RWPE2 (cell line): ENCODE measurements around the gene COL11A2.
A peak's percentile ranks its signal among the peaks of the same experiment; 100 is the strongest.

ENCODE experiments used
- ATAC-seq: fragments of 200-7000 bp; cut with Tn5 transposase; 3 replicates; pipeline ENCODE4 v1.9.1; 2021; ENCODE audit warnings: low read depth
- DNase-seq: peaks from one replicate; pipeline ENCODE4 v3.0.0-alpha.2; 2020; ENCODE audit warnings: low spot score
- H3K27ac ChIP-seq: fragments of 450-650 bp; 2 replicates; pipeline ENCODE4 v1.5.1; 2017; ENCODE audit warnings: mild to moderate bottlenecking; ENCODE audit not compliant: poor library complexity, severe bottlenecking
- H3K27me3 ChIP-seq: fragments of 250-450 bp; sonication (Bioruptor Pico); 2 replicates; pipeline ENCODE4 v1.5.1; 2021; ENCODE audit warnings: mild to moderate bottlenecking, moderate library complexity; ENCODE audit not compliant: insufficient read depth, poor library complexity, severe bottlenecking
- H3K36me3 ChIP-seq: fragments of 250-450 bp; sonication (Bioruptor Pico); 2 replicates; pipeline ENCODE4 v1.5.1; 2020; ENCODE audit warnings: low read depth, mild to moderate bottlenecking, moderate library complexity
- H3K4me1 ChIP-seq: fragments of 250-450 bp; sonication (Bioruptor Pico); 2 replicates; pipeline ENCODE4 v1.5.1; 2021; ENCODE audit warnings: mild to moderate bottlenecking, moderate library complexity; ENCODE audit not compliant: insufficient read depth, poor library complexity, severe bottlenecking
- H3K4me3 ChIP-seq: fragments of 250-450 bp; sonication (Bioruptor Pico); 2 replicates; pipeline ENCODE4 v1.5.1; 2021; ENCODE audit warnings: mild to moderate bottlenecking, moderate library complexity; ENCODE audit not compliant: severe bottlenecking
- H3K9me3 ChIP-seq: fragments of 250-450 bp; sonication (Bioruptor Pico); 2 replicates; pipeline ENCODE4 v1.5.1; 2021; ENCODE audit warnings: mild to moderate bottlenecking, moderate library complexity; ENCODE audit not compliant: severe bottlenecking
- CTCF ChIP-seq: fragments of 450-650 bp; IDR thresholded peaks from one replicate; pipeline ENCODE4 v1.5.1; 2017; ENCODE audit warnings: mild to moderate bottlenecking, moderate library complexity; ENCODE audit not compliant: poor library complexity, severe bottlenecking

COL11A2 gene

DNA sequence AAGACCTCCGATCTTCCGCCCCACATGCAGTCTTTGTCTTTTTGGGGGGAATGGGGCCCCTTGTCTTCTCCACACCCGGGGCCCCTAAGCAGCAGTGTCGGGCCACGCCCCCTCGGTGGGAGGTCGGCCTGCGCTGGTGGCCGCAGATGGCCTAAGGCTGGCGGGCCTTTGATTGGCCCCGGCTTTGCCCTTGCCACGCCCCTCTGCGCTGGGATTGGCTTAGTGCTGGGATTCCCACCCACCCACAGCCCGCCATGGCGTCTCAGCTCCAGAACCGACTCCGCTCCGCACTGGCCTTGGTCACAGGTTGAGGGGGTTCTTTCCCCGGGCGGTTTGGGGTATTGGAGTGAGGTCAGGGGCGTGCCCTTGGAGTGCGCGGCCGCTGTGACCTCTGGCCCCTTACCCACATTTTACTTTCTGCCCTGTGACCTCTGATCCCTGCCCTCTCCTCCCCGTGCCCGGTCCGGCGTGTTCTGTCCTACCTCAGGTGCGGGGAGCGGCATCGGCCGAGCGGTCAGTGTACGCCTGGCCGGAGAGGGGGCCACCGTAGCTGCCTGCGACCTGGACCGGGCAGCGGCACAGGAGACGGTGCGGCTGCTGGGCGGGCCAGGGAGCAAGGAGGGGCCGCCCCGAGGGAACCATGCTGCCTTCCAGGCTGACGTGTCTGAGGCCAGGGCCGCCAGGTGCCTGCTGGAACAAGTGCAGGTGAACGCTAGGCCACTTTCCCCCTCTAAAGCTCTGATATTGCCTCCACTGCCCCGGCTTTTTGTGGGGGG is 12.3 kb upstream of the COL11A2 start, which contains the start of gene HSD17B8:
Gene HSD17B8, plus strand, starts transcription at position 241 of the 776 bp plus-strand sequence. Its CDS starts 14 bp downstream, at position 255.
- Histone ChIP-seq H3K36me3 (peaks cover 40% of the 10 kb centered on the region), H3K4me3 (peak within 1 kb of the TSS; percentile 60), H3K27ac (peak within 1 kb of the TSS; percentile 87), H3K9me3 (no peaks in the 10 kb centered on the region), H3K27me3 (no peaks in the 10 kb centered on the region), H3K4me1 (peaks cover 27% of the 10 kb centered on the region)
- ATAC-seq, result peak; percentile 72
- peak; percentile 94 for DNase-seq
- TF ChIP-seq CTCF, result no peak

GRCh38 chr6:33204165-33204414 is 11.8 kb upstream of the COL11A2 start:
- H3K9me3 ChIP-seq, result no peaks in the 10 kb centered on the region
- ATAC-seq, result no peak
- H3K4me1 ChIP-seq, result peaks cover 27% of the 10 kb centered on the region
- H3K4me3 ChIP-seq, result peak overlapping the region; percentile 60
- H3K36me3 ChIP-seq, result peaks cover 35% of the 10 kb centered on the region
- no peak for DNase-seq
- TF ChIP-seq CTCF, result no peak
- peak overlapping the region; percentile 87 for H3K27ac ChIP-seq
- no peaks in the 10 kb centered on the region for H3K27me3 ChIP-seq

GRCh38 chr6:33203443-33204164 is 11.3 kb upstream of the COL11A2 start:
- Histone ChIP-seq H3K27me3 (no peaks in the 10 kb centered on the region), H3K4me1 (peaks cover 27% of the 10 kb centered on the region), H3K4me3 (no peak overlapping the region), H3K27ac (peak overlapping the region; percentile 87), H3K36me3 (peaks cover 33% of the 10 kb centered on the region), H3K9me3 (no peaks in the 10 kb centered on the region)
- no peak for ATAC-seq
- TF ChIP-seq CTCF, result no peak
- no peak for DNase-seq

DNA sequence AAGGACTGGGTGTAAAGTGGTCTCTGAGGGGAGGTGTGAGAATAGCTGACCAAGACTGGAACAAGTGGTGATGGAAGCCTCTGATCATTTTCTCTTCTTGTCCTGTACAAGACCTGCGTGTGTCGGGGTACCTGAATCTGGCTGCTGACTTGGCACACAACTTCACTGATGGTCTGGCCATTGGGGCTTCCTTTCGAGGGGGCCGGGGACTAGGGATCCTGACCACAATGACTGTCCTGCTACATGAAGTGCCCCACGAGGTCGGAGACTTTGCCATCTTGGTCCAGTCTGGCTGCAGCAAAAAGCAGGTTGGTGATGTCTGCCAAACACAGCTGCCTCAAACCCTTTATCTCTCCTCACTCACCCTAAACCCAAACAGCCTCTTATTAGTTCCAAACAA is 10.5 kb upstream of the COL11A2 start:
- Histone ChIP-seq H3K36me3 (peaks cover 35% of the 10 kb centered on the region), H3K9me3 (no peaks in the 10 kb centered on the region), H3K4me3 (no peak overlapping the region), H3K27ac (no peak overlapping the region), H3K4me1 (peaks cover 27% of the 10 kb centered on the region), H3K27me3 (no peaks in the 10 kb centered on the region)
- TF ChIP-seq CTCF, result no peak
- DNase-seq (no peak), ATAC-seq (no peak)

GRCh38 chr6:33201935-33202334 is 9.7 kb upstream of the COL11A2 start:
- Histone ChIP-seq H3K4me3 (peak overlapping the region; percentile 81), H3K27ac (no peak overlapping the region), H3K36me3 (peaks cover 44% of the 10 kb centered on the region), H3K4me1 (peaks cover 26% of the 10 kb centered on the region), H3K27me3 (no peaks in the 10 kb centered on the region), H3K9me3 (no peaks in the 10 kb centered on the region)
- no peak for DNase-seq
- no peak for TF ChIP-seq CTCF
- ATAC-seq, result no peak
